HG02973 (cell line): ENCODE data around the gene MEG3.

Experiments used
- ATAC-seq: cut with Tn5 transposase; IDR thresholded peaks from one replicate; pipeline ENCODE4 v1.9.1; 2021; ENCODE audit warnings: moderate library complexity; ENCODE audit not compliant: unreplicated experiment

Gene MEG3

GRCh38 chr14:100845341-100845740, 19.4 kb downstream of the MEG3 start:
- ATAC-seq: no peak

GRCh38 chr14:100846309-100846859, 20.5 kb downstream of the MEG3 start:
- ATAC-seq: no peak

- ATAC-seq: no peak
Measured at GRCh38 chr14:100849115-100849781, 23.3 kb downstream of the MEG3 start.

- ATAC-seq: no peak
Measured at GRCh38 chr14:100850841-100851585, 25.1 kb downstream of the MEG3 start.

GRCh38 chr14:100851586-100851916, 25.6 kb downstream of the MEG3 start:
- ATAC-seq: no peak

GRCh38 chr14:100851946-100852620, 26.2 kb downstream of the MEG3 start:
- ATAC-seq: no peak

GRCh38 chr14:100854435-100854834, 28.5 kb downstream of the MEG3 start:
- no peak for ATAC-seq

- no peak for ATAC-seq
Measured at GRCh38 chr14:100855256-100855930, 29.5 kb downstream of the MEG3 start.

- ATAC-seq: no peak
Measured at GRCh38 chr14:100856056-100856950, 30.4 kb downstream of the MEG3 start.

GRCh38 chr14:100857233-100857922, 31.5 kb downstream of the MEG3 start:
- ATAC-seq: no peak

GRCh38 chr14:100857923-100858837, 32.3 kb downstream of the MEG3 start:
- no peak for ATAC-seq

- no peak for ATAC-seq
Measured at GRCh38 chr14:100858838-100859220, 32.9 kb downstream of the MEG3 start.

- ATAC-seq: no peak
Measured at GRCh38 chr14:100859781-100860180, 33.9 kb downstream of the MEG3 start.

- no peak for ATAC-seq
Measured at GRCh38 chr14:100860556-100861187, 34.8 kb downstream of the MEG3 start.

GRCh38 chr14:100861188-100861936, 35.4 kb downstream of the MEG3 start:
- ATAC-seq: no peak

GRCh38 chr14:100861937-100862247, 36.0 kb downstream of the MEG3 start:
- ATAC-seq: no peak

- no peak for ATAC-seq
Measured at GRCh38 chr14:100862277-100862676, 36.4 kb downstream of the MEG3 start.

- ATAC-seq: no peak
Measured at GRCh38 chr14:100862793-100863192, 36.9 kb downstream of the MEG3 start.
